ENCODE data around the gene VPS35. TPM values are rescaled to one million over a fixed set of nuclear protein-coding genes. Genes with fewer than 3 reads are reported as not detected.

VPS35 gene
- total RNA-seq, 1 experiment from 2014 or later: 72.1 TPM

- TF ChIP-seq ZNF219 (CRISPR knock-in tag; IDR thresholded peaks at IDR 0.05; ENCODE audit: borderline replicate concordance): no peak
- TF ChIP-seq FOXP1 (CRISPR knock-in tag; IDR thresholded peaks at IDR 0.05; ENCODE audit: borderline replicate concordance): no peak
- TF ChIP-seq ELF4 (CRISPR knock-in tag; IDR thresholded peaks at IDR 0.05; ENCODE audit: low read depth): no peak
- TF ChIP-seq OVOL2 (CRISPR knock-in tag; IDR thresholded peaks at IDR 0.05; ENCODE audit: borderline replicate concordance): no peak
- no peak for TF ChIP-seq HMGXB4 (CRISPR knock-in tag; IDR thresholded peaks at IDR 0.05)
- peak; percentile 53 for TF ChIP-seq NFYB (CRISPR knock-in tag; conservative IDR thresholded peaks at IDR 0.05; ENCODE audit: low read depth)
- TF ChIP-seq, protein P1, sequence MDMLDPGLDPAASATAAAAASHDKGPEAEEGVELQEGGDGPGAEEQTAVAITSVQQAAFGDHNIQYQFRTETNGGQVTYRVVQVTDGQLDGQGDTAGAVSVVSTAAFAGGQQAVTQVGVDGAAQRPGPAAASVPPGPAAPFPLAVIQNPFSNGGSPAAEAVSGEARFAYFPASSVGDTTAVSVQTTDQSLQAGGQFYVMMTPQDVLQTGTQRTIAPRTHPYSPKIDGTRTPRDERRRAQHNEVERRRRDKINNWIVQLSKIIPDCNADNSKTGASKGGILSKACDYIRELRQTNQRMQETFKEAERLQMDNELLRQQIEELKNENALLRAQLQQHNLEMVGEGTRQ (CRISPR knock-in tag; IDR thresholded peaks at IDR 0.05): peak; percentile 43; the same call in 1 of the 2 replicates
- TF ChIP-seq NR3C1 (CRISPR knock-in tag; conservative IDR thresholded peaks at IDR 0.05; ENCODE audit: low read depth): no peak
- TF ChIP-seq NFE2L1 (CRISPR knock-in tag; IDR thresholded peaks at IDR 0.05): no peak
- no peak for TF ChIP-seq ZNF138 (CRISPR knock-in tag; conservative IDR thresholded peaks at IDR 0.05)
- TF ChIP-seq FOXK1 (CRISPR knock-in tag; IDR thresholded peaks at IDR 0.05): no peak
- TF ChIP-seq ATF2 (CRISPR knock-in tag; IDR thresholded peaks at IDR 0.05; ENCODE audit: borderline replicate concordance, low read depth): no peak
- TF ChIP-seq ZNF317 (CRISPR knock-in tag; IDR thresholded peaks at IDR 0.05; ENCODE audit: borderline replicate concordance, low read depth): no peak
- no peak for TF ChIP-seq ZBTB43 (CRISPR knock-in tag; IDR thresholded peaks at IDR 0.05)
- no peak for TF ChIP-seq SOX15 (CRISPR knock-in tag; IDR thresholded peaks at IDR 0.05)
- TF ChIP-seq E2F1 (CRISPR knock-in tag; IDR thresholded peaks at IDR 0.05): no peak
- TF ChIP-seq, protein P2, sequence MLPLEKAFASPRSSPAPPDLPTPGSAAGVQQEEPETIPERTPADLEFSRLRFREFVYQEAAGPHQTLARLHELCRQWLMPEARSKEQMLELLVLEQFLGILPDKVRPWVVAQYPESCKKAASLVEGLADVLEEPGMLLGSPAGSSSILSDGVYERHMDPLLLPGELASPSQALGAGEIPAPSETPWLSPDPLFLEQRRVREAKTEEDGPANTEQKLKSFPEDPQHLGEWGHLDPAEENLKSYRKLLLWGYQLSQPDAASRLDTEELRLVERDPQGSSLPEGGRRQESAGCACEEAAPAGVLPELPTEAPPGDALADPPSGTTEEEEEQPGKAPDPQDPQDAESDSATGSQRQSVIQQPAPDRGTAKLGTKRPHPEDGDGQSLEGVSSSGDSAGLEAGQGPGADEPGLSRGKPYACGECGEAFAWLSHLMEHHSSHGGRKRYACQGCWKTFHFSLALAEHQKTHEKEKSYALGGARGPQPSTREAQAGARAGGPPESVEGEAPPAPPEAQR (CRISPR knock-in tag; IDR thresholded peaks at IDR 0.05): no peak; the same call in 1 of the 2 replicates
- TF ChIP-seq CREB1 (CRISPR knock-in tag; IDR thresholded peaks at IDR 0.05): no peak
These were observed 55.9 kb downstream of the VPS35 start (continued) for GRCh38 chr16:46632778-46633733.

Data from WTC11 (cell line).